ENCODE data around the gene ZNF491.

ZNF491 gene

GRCh38 chr19:11766597-11767591 lies 31.4 kb upstream of the ZNF491 start, which contains the start of gene ZNF441 (continued):
- TF ChIP-seq, protein P1, sequence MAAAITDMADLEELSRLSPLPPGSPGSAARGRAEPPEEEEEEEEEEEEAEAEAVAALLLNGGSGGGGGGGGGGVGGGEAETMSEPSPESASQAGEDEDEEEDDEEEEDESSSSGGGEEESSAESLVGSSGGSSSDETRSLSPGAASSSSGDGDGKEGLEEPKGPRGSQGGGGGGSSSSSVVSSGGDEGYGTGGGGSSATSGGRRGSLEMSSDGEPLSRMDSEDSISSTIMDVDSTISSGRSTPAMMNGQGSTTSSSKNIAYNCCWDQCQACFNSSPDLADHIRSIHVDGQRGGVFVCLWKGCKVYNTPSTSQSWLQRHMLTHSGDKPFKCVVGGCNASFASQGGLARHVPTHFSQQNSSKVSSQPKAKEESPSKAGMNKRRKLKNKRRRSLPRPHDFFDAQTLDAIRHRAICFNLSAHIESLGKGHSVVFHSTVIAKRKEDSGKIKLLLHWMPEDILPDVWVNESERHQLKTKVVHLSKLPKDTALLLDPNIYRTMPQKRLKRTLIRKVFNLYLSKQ (tag by site-specific recombination; IDR thresholded peaks at IDR 0.05; ENCODE audit: borderline replicate concordance), result no peak
- TF ChIP-seq ZNF76 (tag by site-specific recombination; IDR thresholded peaks at IDR 0.05; ENCODE audit: borderline replicate concordance, low read depth) (no peak), ZNF510 (tag by site-specific recombination; IDR thresholded peaks at IDR 0.05; ENCODE audit: insufficient replicate concordance) (no peak), SALL2 (tag by site-specific recombination; IDR thresholded peaks at IDR 0.05; ENCODE audit: borderline replicate concordance) (no peak), SP2 (tag by site-specific recombination; IDR thresholded peaks at IDR 0.05) (peak; percentile 94), KLF9 (tag by site-specific recombination; IDR thresholded peaks at IDR 0.05; ENCODE audit: low read depth) (peak; percentile 37; the same call in 1 of the 2 replicates), OVOL3 (tag by site-specific recombination; IDR thresholded peaks at IDR 0.05) (no peak), ZNF488 (tag by site-specific recombination; IDR thresholded peaks at IDR 0.05) (no peak), PRDM10 (tag by site-specific recombination; IDR thresholded peaks at IDR 0.05) (peak; percentile 72), ZNF654 (tag by site-specific recombination; IDR thresholded peaks at IDR 0.05; ENCODE audit: low read depth) (no peak), ZNF426 (tag by site-specific recombination; IDR thresholded peaks at IDR 0.05) (no peak), ZBTB20 (tag by site-specific recombination; IDR thresholded peaks at IDR 0.05) (peak; percentile 97), ZNF354C (tag by site-specific recombination; IDR thresholded peaks at IDR 0.05; ENCODE audit: borderline replicate concordance, low read depth) (no peak), GLIS1 (tag by site-specific recombination; IDR thresholded peaks at IDR 0.05) (peak; percentile 29; the same call in 1 of the 2 replicates), ZBTB6 (tag by site-specific recombination; IDR thresholded peaks at IDR 0.05) (no peak), ZBTB11 (tag by site-specific recombination; conservative IDR thresholded peaks at IDR 0.05; ENCODE audit: low read depth) (peak; percentile 90), EGR2 (tag by site-specific recombination; IDR thresholded peaks at IDR 0.05; ENCODE audit: low read depth) (no peak), YY2 (tag by site-specific recombination; IDR thresholded peaks at IDR 0.05) (no peak), ZNF350 (tag by site-specific recombination; IDR thresholded peaks at IDR 0.05) (0 out of 2 replicates have a peak, but pooled peaks have one; percentile 10), ZNF221 (tag by site-specific recombination; IDR thresholded peaks at IDR 0.05; ENCODE audit: borderline replicate concordance) (no peak), ZNF560 (tag by site-specific recombination; IDR thresholded peaks at IDR 0.05; ENCODE audit: borderline replicate concordance) (no peak), ZNF501 (tag by site-specific recombination; IDR thresholded peaks at IDR 0.05) (no peak)
- TF ChIP-seq, protein P2, sequence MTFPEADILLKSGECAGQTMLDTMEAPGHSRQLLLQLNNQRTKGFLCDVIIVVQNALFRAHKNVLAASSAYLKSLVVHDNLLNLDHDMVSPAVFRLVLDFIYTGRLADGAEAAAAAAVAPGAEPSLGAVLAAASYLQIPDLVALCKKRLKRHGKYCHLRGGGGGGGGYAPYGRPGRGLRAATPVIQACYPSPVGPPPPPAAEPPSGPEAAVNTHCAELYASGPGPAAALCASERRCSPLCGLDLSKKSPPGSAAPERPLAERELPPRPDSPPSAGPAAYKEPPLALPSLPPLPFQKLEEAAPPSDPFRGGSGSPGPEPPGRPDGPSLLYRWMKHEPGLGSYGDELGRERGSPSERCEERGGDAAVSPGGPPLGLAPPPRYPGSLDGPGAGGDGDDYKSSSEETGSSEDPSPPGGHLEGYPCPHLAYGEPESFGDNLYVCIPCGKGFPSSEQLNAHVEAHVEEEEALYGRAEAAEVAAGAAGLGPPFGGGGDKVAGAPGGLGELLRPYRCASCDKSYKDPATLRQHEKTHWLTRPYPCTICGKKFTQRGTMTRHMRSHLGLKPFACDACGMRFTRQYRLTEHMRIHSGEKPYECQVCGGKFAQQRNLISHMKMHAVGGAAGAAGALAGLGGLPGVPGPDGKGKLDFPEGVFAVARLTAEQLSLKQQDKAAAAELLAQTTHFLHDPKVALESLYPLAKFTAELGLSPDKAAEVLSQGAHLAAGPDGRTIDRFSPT (tag by site-specific recombination; IDR thresholded peaks at IDR 0.05), result no peak; the same call in 1 of the 2 replicates
